Activated CD8-positive, alpha-beta T cell treated with anti-CD3 and anti-CD28 coated beads, Interleukin-2, amount 10 ng/mL, durations not matched to agents 7 days and 5 days (primary cell): Measurements from ENCODE around the gene PRC1. TPM values are rescaled to one million over a fixed set of nuclear protein-coding genes. Genes with fewer than 3 reads are reported as not detected.

Source experiments
- ATAC-seq: fragments of 150-1000 bp; cut with Tn5 transposase; one replicate; pipeline ENCODE4 v1.10.0; 2021; ENCODE audit warnings: moderate library complexity
- CTCF ChIA-PET: fragments of 350-600 bp; sonication (Branson Sonifier 250); formaldehyde crosslinking; loops from one replicate; lab custom pipeline; 2021; ENCODE audit warnings: antibody characterized with exemption; lab: Charles Lee
- POLR2A ChIA-PET: fragments of 350-600 bp; sonication (Branson Sonifier 250); formaldehyde crosslinking; loops from one replicate; lab custom pipeline; 2021; ENCODE audit warnings: antibody characterized with exemption; lab: Charles Lee
- DNase-seq: peaks from one replicate; pipeline ENCODE4 v3.0.0-alpha.2; 2020
- H3K27ac Mint-ChIP-seq: one replicate; pipeline ENCODE4 v1.8.0; 2021; ENCODE audit warnings: mild to moderate bottlenecking, mixed read lengths
- H3K27me3 Mint-ChIP-seq: one replicate; pipeline ENCODE4 v1.8.0; 2021; ENCODE audit warnings: low read depth, mixed read lengths
- H3K36me3 Mint-ChIP-seq: one replicate; pipeline ENCODE4 v1.8.0; 2021; ENCODE audit warnings: low read depth, mixed read lengths
- H3K4me1 Mint-ChIP-seq: one replicate; pipeline ENCODE4 v1.8.0; 2021; ENCODE audit warnings: low read depth, mixed read lengths
- H3K4me3 Mint-ChIP-seq: one replicate; pipeline ENCODE4 v1.8.0; 2021; ENCODE audit warnings: mild to moderate bottlenecking, mixed read lengths
- H3K9me3 Mint-ChIP-seq: one replicate; pipeline ENCODE4 v1.8.0; 2022; ENCODE audit warnings: mixed read lengths; ENCODE audit not compliant: insufficient read depth
- total RNA-seq, 2 experiments: library from RNA; stranded (reverse); gene quantifications; one replicate each; pipeline ENCODE4 v1.2.3, GENCODE V29; 2021

PRC1 gene
- total RNA-seq, 2 experiments from 2014 or later, result 180 to 189 TPM

DNA sequence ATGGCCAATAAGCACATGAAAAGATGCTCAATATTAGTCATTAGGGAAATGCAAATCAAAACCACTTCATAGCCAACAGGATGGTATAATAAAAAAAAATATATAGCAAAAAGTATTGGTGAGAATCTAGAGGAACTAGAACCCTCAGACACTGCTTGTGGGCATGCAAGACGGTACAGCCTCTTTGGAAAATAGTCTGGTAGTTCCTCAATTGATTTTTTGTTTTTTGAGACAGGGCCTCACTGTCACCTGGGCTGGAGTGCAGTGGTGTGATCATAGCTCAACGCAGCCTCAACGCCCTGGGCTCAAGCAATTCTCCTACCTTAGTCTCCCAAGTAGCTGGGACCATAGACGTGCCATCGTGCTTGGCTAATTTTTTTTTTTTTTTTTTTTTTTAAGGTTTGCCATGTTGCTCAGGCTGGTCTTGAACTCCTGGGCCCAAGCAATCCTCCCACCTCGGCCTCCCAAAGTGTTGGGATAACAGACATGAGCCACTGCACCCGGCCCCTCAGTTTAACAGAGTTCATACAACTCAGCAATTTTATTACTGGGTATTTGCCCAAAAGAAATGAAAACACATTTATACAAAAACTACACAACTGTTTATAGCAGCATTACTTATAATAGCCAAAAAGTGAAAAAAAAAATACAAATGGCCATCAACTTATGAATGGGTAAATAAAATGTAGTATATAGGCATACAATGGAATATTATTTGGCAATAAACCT, 5.1 kb downstream of the PRC1 start:
- CTCF ChIA-PET, result interaction anchor here (1.1 to 2.2 kb wide), 2 partner anchors 33 to 43 kb away, joined by 3 to 9 read pairs; no protein-coding TSS in a partner anchor
- H3K36me3 Mint-ChIP-seq, result peaks cover 38% of the 10 kb centered on the region

DNA sequence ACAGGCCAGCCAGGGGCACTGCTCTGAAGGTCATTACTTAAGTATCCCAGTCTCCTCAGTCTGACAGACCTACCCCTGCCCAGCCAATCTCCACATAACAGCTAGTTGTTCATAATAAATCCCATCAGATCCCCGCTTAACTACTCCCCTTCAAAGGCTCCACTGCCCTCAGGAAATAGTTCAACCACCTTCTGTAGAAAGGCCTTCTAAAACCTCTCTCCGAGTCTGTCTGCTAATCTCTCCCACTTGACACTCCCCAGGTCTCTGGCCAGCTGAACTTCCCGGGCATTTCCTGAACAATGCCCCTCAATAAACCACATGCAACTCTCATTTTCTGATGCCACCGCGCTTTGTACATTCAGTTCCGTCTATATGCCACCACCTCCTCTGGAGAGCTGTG, 6.0 kb downstream of the PRC1 start:
- ATAC-seq (no peak), DNase-seq (no peak)
- POLR2A ChIA-PET, result no interaction called here
- Mint-ChIP-seq H3K27ac (peak overlapping the region; percentile 36), H3K9me3 (no peaks in the 10 kb centered on the region), H3K4me3 (no peak overlapping the region), H3K36me3 (peaks cover 42% of the 10 kb centered on the region), H3K27me3 (no peaks in the 10 kb centered on the region), H3K4me1 (peaks cover 52% of the 10 kb centered on the region)
- CTCF ChIA-PET, result interaction anchor here (1.6 to 3.2 kb wide), 2 partner anchors 44 to 56 kb away, joined by 6 to 12 read pairs; partner anchors contain the start of gene HDDC3

More for the DNA sequence above, 5.1 kb downstream of the PRC1 start:
- ATAC-seq (no peak), DNase-seq (no peak)
- no peak overlapping the region for H3K4me3 Mint-ChIP-seq
- H3K9me3 Mint-ChIP-seq, result no peaks in the 10 kb centered on the region
- H3K27ac Mint-ChIP-seq, result no peak overlapping the region
- no peaks in the 10 kb centered on the region for H3K27me3 Mint-ChIP-seq
- POLR2A ChIA-PET, result interaction anchor here (0.7 kb wide), 1 partner anchor 39 kb away, joined by 3 read pairs; no protein-coding TSS in a partner anchor
- peaks cover 49% of the 10 kb centered on the region for H3K4me1 Mint-ChIP-seq

DNA sequence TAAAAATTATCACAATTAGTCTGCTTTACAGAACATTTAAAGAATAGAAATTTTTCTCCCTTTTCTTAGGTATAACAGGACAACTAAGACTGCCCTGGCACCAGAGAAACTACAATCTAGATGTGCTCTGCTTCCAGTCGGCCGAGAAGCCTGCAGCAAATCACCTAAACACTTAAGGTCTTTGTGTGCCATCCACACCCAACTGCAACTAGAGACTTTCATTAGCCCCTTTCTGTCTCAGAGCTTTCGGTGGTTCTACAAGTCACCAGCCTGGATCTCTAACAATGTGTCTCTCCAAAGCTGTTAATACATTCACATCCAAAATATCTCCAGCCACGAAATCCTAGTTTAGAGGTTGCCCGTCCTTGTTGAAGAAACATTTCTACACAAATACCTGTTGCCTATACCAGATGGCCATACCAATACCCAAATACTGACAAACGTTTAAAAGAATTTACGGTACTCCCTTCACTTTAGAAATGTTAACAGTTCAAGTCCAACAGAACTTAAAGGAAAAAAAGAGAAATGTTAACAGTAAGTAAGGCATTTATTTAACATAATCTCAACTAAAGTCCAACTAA, 6.7 kb downstream of the PRC1 start:
- Mint-ChIP-seq H3K4me1 (peaks cover 52% of the 10 kb centered on the region), H3K27ac (no peak overlapping the region), H3K9me3 (no peaks in the 10 kb centered on the region), H3K36me3 (peaks cover 43% of the 10 kb centered on the region), H3K27me3 (no peaks in the 10 kb centered on the region), H3K4me3 (no peak overlapping the region)
- ChIA-PET CTCF (interaction anchor here (0.7 to 3.2 kb wide), 5 partner anchors 29 to 156 kb away, joined by 3 to 12 read pairs (median 6); partner anchors contain the start of gene HDDC3), POLR2A (interaction anchor here (1.1 kb wide), 1 partner anchor 33 kb away, joined by 3 read pairs; the partner anchor contains the start of gene RCCD1)
- no peak for DNase-seq
- no peak for ATAC-seq

DNA sequence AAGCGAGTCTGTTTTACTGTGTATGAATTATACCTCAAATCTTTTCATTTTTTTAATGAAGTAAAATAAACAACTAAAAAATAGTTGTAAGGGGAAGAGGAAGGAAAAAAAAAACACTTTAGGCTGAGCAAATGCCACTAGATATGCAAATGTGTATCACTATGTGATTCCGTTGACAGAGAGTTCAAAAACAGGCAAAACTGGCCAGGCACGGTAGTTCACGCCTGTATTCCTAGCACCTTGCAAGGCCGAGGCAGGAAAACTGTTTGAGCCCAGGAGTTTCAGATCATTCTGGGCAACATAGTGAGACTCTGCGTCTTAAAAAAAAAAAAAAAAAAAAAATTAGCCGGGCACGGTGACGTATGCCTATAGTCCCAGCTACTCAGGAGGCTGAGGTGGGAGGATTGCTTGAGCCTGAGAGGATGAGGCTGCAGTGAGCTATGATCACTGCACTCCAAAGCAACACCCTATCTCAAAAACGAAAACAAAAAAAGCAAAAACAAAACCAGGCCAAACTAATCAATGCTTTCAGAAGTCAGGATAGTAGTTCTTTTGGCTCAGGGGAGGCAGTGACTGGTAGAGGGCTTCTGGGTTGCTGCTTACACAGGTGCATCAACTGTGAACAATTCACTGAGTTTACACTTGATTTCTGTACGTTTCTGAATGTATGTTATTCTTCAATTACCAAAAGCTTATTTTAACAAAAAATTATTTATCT, 7.4 kb downstream of the PRC1 start:
- no peak for DNase-seq
- Mint-ChIP-seq H3K36me3 (peaks cover 43% of the 10 kb centered on the region), H3K4me3 (no peak overlapping the region), H3K9me3 (no peaks in the 10 kb centered on the region), H3K27ac (no peak overlapping the region), H3K27me3 (no peaks in the 10 kb centered on the region), H3K4me1 (peaks cover 50% of the 10 kb centered on the region)
- ChIA-PET POLR2A (interaction anchor here (1.1 kb wide), 1 partner anchor 32 kb away, joined by 3 read pairs; the partner anchor contains the start of gene RCCD1), CTCF (interaction anchor here (0.7 to 3.2 kb wide), 6 partner anchors 28 to 157 kb away, joined by 3 to 12 read pairs (median 4); partner anchors contain the start of genes HDDC3 and UNC45A)
- ATAC-seq, result no peak

DNA sequence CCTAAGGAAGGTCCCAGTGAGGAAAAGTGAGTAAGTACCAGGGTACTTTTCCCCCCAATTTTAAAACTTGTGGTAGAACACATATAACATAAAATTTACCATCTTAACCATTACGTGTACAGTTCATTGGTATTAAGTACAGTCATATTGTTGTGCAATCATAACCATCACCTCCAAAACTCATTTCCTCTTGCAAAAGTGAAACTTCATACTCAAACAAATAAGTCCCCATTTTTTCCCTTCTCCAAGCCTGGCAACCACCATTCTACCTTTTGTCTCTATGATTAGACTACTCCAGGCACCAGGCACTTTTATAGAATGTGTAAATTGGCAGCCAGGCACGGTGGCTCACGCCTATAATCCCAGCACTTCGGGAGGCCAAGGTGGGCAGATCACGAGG, 12.2 kb downstream of the PRC1 start:
- POLR2A ChIA-PET, result no interaction called here
- ATAC-seq (no peak), DNase-seq (no peak)
- CTCF ChIA-PET, result interaction anchor here (1.2 to 3.5 kb wide), 3 partner anchors 24 to 79 kb away, joined by 3 to 16 read pairs (median 4); partner anchors contain the start of gene MAN2A2
- H3K4me3 Mint-ChIP-seq, result no peak overlapping the region
- no peaks in the 10 kb centered on the region for H3K9me3 Mint-ChIP-seq
- H3K27me3 Mint-ChIP-seq, result no peaks in the 10 kb centered on the region
- H3K4me1 Mint-ChIP-seq, result peaks cover 24% of the 10 kb centered on the region
- peaks cover 72% of the 10 kb centered on the region for H3K36me3 Mint-ChIP-seq
- H3K27ac Mint-ChIP-seq, result peak overlapping the region; percentile 72

DNA sequence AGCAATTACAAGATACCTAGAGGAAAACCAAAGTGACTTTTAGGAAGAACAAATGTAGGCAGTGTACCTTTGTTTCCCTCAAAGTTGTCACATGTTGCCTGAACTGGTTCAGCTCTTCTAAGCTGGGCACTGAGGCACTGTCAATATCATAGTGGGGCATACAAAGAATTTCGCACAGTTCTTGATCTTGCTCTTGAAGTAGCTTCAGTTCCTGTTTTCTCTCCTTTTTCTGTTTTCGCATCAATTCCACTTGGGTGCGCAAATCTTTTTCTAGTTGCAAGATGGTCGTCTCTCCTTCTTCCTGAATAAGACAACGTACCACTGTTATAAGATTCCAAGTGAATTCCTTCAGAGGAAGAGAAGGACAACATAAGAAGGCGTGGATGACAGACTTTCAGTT, 12.7 kb downstream of the PRC1 start:
- Mint-ChIP-seq H3K36me3 (peaks cover 74% of the 10 kb centered on the region), H3K4me3 (no peak overlapping the region), H3K4me1 (peaks cover 22% of the 10 kb centered on the region), H3K9me3 (no peaks in the 10 kb centered on the region), H3K27ac (peak overlapping the region; percentile 18), H3K27me3 (no peaks in the 10 kb centered on the region)
- ATAC-seq, result no peak
- ChIA-PET CTCF (interaction anchor here (1.2 to 3.5 kb wide), 3 partner anchors 25 to 79 kb away, joined by 3 to 16 read pairs (median 3); partner anchors contain the start of genes MAN2A2 and UNC45A), POLR2A (no interaction called here)
- DNase-seq, result no peak

DNA sequence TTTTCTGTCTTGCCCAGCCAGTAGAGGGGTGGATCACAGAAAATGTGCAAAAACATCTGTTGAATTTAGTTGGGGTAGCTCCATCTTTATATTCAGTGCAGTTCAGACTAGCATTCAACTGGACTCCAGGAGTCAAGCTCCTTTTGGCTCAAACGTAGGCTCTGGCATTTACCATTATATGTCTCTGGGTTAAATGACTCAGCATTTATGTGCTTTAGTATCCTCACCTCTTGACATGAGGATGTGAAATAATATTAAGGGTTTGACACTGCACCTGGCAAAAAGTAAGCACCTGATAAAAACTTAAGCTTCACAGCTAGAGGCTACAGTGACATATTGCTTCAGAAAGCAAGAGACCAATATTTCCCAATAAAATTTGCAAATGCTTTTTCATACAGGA, 14.8 kb downstream of the PRC1 start:
- Mint-ChIP-seq H3K4me3 (no peak overlapping the region), H3K36me3 (peaks cover 82% of the 10 kb centered on the region), H3K4me1 (peaks cover 18% of the 10 kb centered on the region), H3K27ac (peak overlapping the region; percentile 19), H3K9me3 (no peaks in the 10 kb centered on the region), H3K27me3 (no peaks in the 10 kb centered on the region)
- ChIA-PET CTCF (interaction anchor here (1.1 to 1.8 kb wide), 5 partner anchors 20 to 53 kb away, joined by 3 to 8 read pairs (median 4); partner anchors contain the start of genes HDDC3 and VPS33B), POLR2A (interaction anchor here (0.6 to 1.1 kb wide), 2 partner anchors 14 to 53 kb away, joined by 3 read pairs; no protein-coding TSS in a partner anchor)
- DNase-seq (no peak), ATAC-seq (no peak)

DNA sequence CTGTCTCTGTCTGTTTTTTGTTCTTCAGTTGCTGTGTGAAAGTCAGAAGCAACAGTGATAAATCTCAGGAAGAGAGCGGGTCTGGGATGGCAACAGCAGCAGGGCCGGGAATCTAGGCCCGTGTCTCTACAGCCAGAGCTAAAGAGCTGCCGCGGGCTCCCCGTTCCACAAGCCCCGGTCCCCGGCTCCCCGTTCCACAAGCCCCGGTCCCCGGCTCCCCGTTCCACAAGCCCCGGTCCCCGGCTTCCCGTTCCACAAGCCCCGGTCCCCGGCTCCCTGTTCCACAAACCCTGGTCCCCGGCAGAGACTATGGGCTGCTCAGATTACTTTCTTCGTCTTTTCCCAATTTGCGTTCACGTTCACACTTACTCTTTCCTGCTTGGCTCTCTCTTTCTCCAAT, 20.1 kb downstream of the PRC1 start:
- no peaks in the 10 kb centered on the region for H3K4me1 Mint-ChIP-seq
- ATAC-seq (no peak), DNase-seq (no peak)
- H3K36me3 Mint-ChIP-seq, result peaks cover 73% of the 10 kb centered on the region
- no peak overlapping the region for H3K27ac Mint-ChIP-seq
- no peaks in the 10 kb centered on the region for H3K9me3 Mint-ChIP-seq
- ChIA-PET POLR2A (no interaction called here), CTCF (no interaction called here)
- H3K27me3 Mint-ChIP-seq, result no peaks in the 10 kb centered on the region
- no peak overlapping the region for H3K4me3 Mint-ChIP-seq

DNA sequence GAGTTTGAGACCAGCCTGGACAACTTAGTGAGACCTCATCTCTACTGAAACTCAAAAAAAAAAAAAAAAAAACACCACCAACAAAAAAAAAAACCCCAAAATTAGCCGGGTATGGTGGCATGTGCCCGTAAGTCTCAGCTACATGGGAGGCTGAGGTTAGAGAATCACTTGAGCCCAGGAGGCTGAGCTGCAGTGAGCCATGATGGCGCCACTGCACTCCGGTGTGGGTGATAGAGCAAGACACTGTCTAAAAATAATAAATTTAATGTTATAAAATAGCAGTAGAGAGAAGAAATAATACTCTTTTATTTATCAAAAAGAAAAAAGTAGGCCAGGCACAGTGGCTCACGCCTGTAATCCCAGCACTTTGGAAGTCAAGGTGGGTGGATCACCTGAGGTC, 22.2 kb downstream of the PRC1 start:
- Mint-ChIP-seq H3K27me3 (no peaks in the 10 kb centered on the region), H3K4me3 (no peak overlapping the region), H3K4me1 (no peaks in the 10 kb centered on the region), H3K36me3 (peaks cover 79% of the 10 kb centered on the region), H3K27ac (no peak overlapping the region), H3K9me3 (no peaks in the 10 kb centered on the region)
- no peak for DNase-seq
- ChIA-PET POLR2A (no interaction called here), CTCF (interaction anchor here (0.9 to 1.5 kb wide), 4 partner anchors 14 to 300 kb away, joined by 3 to 4 read pairs (median 3); no protein-coding TSS in a partner anchor)
- ATAC-seq, result no peak

DNA sequence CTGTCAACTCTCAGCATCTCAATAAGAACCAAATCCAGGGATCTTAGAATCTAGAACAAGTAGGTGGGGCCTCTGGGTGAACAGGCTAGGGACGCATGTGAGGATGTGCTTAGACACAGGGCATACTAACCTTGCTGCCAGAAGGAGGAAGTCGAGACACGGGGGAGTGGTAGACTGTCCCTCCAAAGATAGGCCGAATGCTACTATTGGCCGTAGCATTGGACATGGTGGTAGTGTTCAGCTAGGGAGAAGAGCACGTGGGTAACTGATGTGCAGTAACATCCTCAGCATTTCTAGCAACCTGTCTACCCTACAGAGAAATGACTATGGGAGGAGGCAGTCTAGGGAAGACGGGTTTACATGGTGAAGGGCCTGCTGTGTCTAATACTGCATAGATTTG, 24.1 kb downstream of the PRC1 start:
- no peak for DNase-seq
- ATAC-seq, result no peak
- ChIA-PET CTCF (interaction anchor here (0.9 kb wide), 1 partner anchor 14 kb away, joined by 4 read pairs; no protein-coding TSS in a partner anchor), POLR2A (no interaction called here)
- Mint-ChIP-seq H3K36me3 (peaks cover 80% of the 10 kb centered on the region), H3K27me3 (no peaks in the 10 kb centered on the region), H3K9me3 (no peaks in the 10 kb centered on the region), H3K4me1 (no peaks in the 10 kb centered on the region), H3K4me3 (no peak overlapping the region), H3K27ac (no peak overlapping the region)

DNA sequence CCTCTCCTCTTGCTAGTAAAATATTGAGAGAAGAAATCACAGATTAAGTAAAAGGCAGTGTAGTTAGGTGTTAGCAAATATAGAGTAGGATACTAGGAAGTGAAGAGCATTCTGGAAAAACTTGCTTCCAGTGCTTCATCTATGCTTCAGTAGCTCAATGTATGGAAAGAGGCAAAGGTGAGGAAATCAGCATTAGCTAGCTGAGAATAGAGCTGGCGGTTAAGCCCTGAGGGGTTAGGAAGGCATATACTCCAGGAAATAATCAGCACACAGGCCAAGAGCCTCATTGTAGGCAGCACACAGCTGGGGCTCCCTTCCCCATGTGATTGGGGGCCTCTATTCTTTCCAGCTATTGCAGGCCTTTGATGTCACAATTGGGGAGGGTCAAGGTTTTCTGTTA, 25.9 kb downstream of the PRC1 start:
- H3K4me1 Mint-ChIP-seq, result no peaks in the 10 kb centered on the region
- no peak overlapping the region for H3K27ac Mint-ChIP-seq
- CTCF ChIA-PET, result interaction anchor here (1.0 to 2.9 kb wide), 2 partner anchors 12 to 65 kb away, joined by 4 to 18 read pairs; no protein-coding TSS in a partner anchor

More for the DNA sequence above, 25.9 kb downstream of the PRC1 start:
- POLR2A ChIA-PET, result no interaction called here
- Mint-ChIP-seq H3K36me3 (peaks cover 80% of the 10 kb centered on the region), H3K27me3 (no peaks in the 10 kb centered on the region), H3K4me3 (no peak overlapping the region), H3K9me3 (no peaks in the 10 kb centered on the region)
- DNase-seq (no peak), ATAC-seq (no peak)
